Gastrocnemius medialis (tissue), 4 donors: ENCODE data around the gene CAMSAP2.

Source experiments
- POLR2A ChIP-seq, 2 donors: fragments of 450-650 bp; IDR thresholded peaks; one replicate each; pipeline ENCODE4 v1.6.1; 2017; ENCODE audit warnings: antibody characterized with exemption in 2 of 2, mild to moderate bottlenecking in 2 of 2, moderate library complexity in 2 of 2
- TF ChIP-seq, protein P1 (sequence below), 5 experiments: fragments of 450-650 bp in 3 of 5; fragments of 200-600 bp in 2 of 5; sonication (generic) in 2 of 5; IDR thresholded peaks in 4 of 5; conservative IDR thresholded peaks in 1 of 5; 1 replicate in 4 of 5; 2 replicates in 1 of 5; pipeline ENCODE4 v1.5.1; 2016 to 2019; ENCODE audit warnings: antibody characterized with exemption in 5 of 5, mild to moderate bottlenecking in 3 of 5, moderate library complexity in 3 of 5

DNA sequence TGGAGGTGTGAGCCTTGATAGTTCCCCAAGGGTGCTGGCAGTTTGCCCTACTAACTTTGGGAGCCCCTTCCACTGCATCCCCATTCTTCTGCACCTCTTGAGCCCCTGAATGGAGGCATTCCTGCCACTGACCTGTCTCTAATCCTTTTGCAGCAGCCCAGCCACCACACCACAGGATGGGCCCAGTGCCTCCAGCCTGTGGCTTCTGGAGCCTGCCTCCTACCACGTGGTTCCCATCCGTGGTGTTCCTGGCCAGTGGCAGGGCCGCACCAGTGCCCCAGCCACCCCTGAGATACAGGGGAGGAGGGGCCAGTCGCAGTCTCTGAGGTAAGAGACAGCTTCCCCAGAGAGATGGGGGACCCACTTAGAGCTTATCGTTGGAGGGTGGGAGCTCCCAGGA, 170.4 kb downstream of the CAMSAP2 start:
- TF ChIP-seq, protein P1, sequence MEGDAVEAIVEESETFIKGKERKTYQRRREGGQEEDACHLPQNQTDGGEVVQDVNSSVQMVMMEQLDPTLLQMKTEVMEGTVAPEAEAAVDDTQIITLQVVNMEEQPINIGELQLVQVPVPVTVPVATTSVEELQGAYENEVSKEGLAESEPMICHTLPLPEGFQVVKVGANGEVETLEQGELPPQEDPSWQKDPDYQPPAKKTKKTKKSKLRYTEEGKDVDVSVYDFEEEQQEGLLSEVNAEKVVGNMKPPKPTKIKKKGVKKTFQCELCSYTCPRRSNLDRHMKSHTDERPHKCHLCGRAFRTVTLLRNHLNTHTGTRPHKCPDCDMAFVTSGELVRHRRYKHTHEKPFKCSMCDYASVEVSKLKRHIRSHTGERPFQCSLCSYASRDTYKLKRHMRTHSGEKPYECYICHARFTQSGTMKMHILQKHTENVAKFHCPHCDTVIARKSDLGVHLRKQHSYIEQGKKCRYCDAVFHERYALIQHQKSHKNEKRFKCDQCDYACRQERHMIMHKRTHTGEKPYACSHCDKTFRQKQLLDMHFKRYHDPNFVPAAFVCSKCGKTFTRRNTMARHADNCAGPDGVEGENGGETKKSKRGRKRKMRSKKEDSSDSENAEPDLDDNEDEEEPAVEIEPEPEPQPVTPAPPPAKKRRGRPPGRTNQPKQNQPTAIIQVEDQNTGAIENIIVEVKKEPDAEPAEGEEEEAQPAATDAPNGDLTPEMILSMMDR (IDR thresholded peaks at IDR 0.05 in 4 of 5, conservative IDR thresholded peaks at IDR 0.05 in 1 of 5) = no peak
- TF ChIP-seq POLR2A (IDR thresholded peaks at IDR 0.05) = no peak
